Activated CD8-positive, alpha-beta T cell treated with anti-CD3 and anti-CD28 coated beads for 36 hours (primary cell): ENCODE results near the gene VTI1A. TPM values are rescaled to one million over a fixed set of nuclear protein-coding genes. Genes with fewer than 3 reads are reported as not detected.

Experiments used
- ATAC-seq: fragments of 200-7000 bp; cut with Tn5 transposase; one replicate; pipeline ENCODE4 v1.10.0; 2021; ENCODE audit warnings: mild to moderate bottlenecking, moderate library complexity
- CTCF ChIA-PET: fragments of 350-600 bp; sonication (Branson Sonifier 250); formaldehyde crosslinking; loops from one replicate; lab custom pipeline; 2021; ENCODE audit warnings: antibody characterized with exemption; lab: Charles Lee
- POLR2A ChIA-PET: fragments of 350-600 bp; sonication (Branson Sonifier 250); formaldehyde crosslinking; loops from one replicate; lab custom pipeline; 2021; ENCODE audit warnings: antibody characterized with exemption; lab: Charles Lee
- DNase-seq: peaks from one replicate; pipeline ENCODE4 v3.0.0-alpha.2; 2020
- H3K27ac Mint-ChIP-seq: one replicate; pipeline ENCODE4 v1.8.0; 2021; ENCODE audit warnings: mild to moderate bottlenecking, mixed read lengths
- H3K27me3 Mint-ChIP-seq: one replicate; pipeline ENCODE4 v1.8.0; 2021; ENCODE audit warnings: mixed read lengths
- H3K36me3 Mint-ChIP-seq: one replicate; pipeline ENCODE4 v1.8.0; 2021; ENCODE audit warnings: low read depth, mixed read lengths
- H3K4me1 Mint-ChIP-seq: one replicate; pipeline ENCODE4 v1.8.0; 2021; ENCODE audit warnings: low read depth, mixed read lengths
- H3K4me3 Mint-ChIP-seq: one replicate; pipeline ENCODE4 v1.8.0; 2021; ENCODE audit warnings: mild to moderate bottlenecking, moderate library complexity, mixed read lengths
- H3K9me3 Mint-ChIP-seq: one replicate; pipeline ENCODE4 v1.8.0; 2021; ENCODE audit warnings: mixed read lengths
- intact Hi-C: fragments of 100-400 bp; cut with micrococcal nuclease; formaldehyde crosslinking; loops from one replicate; pipeline ENCODE4 v1.10.0; 2022
- total RNA-seq, 2 experiments: library from RNA; stranded (reverse); gene quantifications; one replicate each; pipeline ENCODE4 v1.2.3, GENCODE V29; 2021
- TF ChIP-seq, protein P1 (sequence below): fragments of 200-600 bp; IDR thresholded peaks from one replicate; pipeline ENCODE4 v1.8.0; 2022; ENCODE audit warnings: antibody characterized with exemption, mild to moderate bottlenecking

The VTI1A gene
- total RNA-seq, 2 experiments from 2014 or later, result 29.4 to 30.0 TPM

DNA sequence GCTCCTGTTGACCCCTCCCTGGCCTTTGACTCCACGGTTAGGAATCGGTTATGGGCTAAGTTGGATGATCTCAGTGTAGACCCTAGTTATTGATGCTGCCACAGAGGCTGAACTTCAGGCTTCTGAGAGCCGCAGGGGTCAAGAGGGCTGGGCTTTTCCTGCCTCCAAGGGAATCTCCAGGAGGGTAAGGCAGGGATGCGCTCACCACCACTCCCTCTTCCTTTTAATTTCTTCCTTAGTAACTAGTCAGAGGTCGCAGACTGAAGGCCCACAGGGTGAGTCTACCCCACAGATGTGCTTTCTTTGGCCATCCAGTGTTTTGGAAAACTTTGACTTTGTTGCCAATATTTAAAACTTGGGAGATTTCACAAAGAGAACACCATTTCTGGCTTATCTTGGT, 352.0 kb downstream of the VTI1A start:
- intact Hi-C loops, result no loop called here
- ChIA-PET CTCF (no interaction called here), POLR2A (no interaction called here)
- Mint-ChIP-seq H3K27ac (no peak overlapping the region), H3K27me3 (no peaks in the 10 kb centered on the region), H3K4me3 (no peak overlapping the region), H3K36me3 (no peaks in the 10 kb centered on the region), H3K9me3 (no peaks in the 10 kb centered on the region), H3K4me1 (no peaks in the 10 kb centered on the region)
- DNase-seq (no peak), ATAC-seq (no peak)
- TF ChIP-seq, protein P1, sequence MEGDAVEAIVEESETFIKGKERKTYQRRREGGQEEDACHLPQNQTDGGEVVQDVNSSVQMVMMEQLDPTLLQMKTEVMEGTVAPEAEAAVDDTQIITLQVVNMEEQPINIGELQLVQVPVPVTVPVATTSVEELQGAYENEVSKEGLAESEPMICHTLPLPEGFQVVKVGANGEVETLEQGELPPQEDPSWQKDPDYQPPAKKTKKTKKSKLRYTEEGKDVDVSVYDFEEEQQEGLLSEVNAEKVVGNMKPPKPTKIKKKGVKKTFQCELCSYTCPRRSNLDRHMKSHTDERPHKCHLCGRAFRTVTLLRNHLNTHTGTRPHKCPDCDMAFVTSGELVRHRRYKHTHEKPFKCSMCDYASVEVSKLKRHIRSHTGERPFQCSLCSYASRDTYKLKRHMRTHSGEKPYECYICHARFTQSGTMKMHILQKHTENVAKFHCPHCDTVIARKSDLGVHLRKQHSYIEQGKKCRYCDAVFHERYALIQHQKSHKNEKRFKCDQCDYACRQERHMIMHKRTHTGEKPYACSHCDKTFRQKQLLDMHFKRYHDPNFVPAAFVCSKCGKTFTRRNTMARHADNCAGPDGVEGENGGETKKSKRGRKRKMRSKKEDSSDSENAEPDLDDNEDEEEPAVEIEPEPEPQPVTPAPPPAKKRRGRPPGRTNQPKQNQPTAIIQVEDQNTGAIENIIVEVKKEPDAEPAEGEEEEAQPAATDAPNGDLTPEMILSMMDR, result no peak

DNA sequence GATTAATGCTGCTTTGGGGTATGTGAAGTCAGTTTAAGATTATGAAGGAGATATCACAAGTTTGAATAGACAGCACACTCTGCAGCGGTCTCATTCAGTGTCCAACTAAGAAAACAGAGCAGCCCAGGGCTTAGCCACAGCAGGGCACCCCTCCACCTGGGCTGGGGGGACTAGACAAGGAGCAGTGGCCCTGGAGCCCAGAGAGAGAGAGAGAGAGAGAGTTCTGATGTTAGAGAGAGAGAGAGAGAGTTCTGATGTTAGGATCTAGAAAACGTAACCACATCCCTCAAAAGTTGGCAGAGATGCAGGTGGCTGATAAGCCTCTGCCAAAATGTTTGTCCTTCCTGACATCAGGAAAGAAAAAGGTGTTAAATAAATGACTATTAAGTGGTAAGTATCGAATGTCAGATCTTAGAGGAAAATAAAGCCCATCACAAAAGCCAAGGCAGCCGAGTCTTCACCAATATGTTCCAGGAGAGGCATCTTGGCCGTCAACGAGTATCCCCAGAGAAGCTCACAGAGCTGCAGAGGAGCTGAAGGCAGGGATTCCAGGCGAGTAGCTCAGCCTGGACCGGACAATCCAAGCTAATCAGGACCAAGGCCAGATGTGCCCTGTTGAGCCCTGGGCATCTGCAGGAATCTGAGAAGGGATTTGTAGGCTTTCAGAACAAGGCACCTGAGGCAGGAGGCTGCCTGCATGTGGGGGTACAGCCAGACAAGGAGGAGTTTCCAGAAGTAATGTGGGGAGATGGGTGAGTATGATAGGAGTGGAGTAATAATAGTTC, 352.9 kb downstream of the VTI1A start:
- intact Hi-C loops, result no loop called here
- no peaks in the 10 kb centered on the region for H3K27me3 Mint-ChIP-seq
- ChIA-PET CTCF (no interaction called here), POLR2A (no interaction called here)
- H3K27ac Mint-ChIP-seq, result no peak overlapping the region
- ATAC-seq (no peak), DNase-seq (no peak)
- no peaks in the 10 kb centered on the region for H3K36me3 Mint-ChIP-seq
- H3K4me1 Mint-ChIP-seq, result no peaks in the 10 kb centered on the region
- H3K9me3 Mint-ChIP-seq, result no peaks in the 10 kb centered on the region
- H3K4me3 Mint-ChIP-seq, result no peak overlapping the region
- TF ChIP-seq, protein P1, result no peak

DNA sequence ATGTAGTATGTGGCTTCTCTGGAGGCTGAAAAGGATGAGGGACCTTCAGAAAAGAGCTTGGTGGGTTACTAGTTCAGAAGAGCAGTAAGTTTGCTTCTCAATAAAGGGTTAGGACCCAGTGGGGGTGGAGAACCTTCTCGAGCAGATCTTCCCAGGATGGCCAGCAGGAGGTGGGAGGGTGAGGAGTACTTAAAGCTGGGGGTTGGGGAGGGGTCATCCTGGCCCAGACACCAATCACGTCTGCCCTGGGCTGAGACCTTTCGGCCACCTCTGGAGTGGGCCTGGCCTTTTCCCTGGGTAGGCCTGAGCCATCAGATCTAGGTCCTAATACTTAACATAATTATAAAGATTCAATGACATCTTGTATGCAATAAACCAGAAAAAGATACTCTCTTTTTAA, 354.0 kb downstream of the VTI1A start:
- Mint-ChIP-seq H3K27ac (no peak overlapping the region), H3K4me3 (no peak overlapping the region), H3K36me3 (no peaks in the 10 kb centered on the region), H3K27me3 (no peaks in the 10 kb centered on the region), H3K9me3 (no peaks in the 10 kb centered on the region), H3K4me1 (no peaks in the 10 kb centered on the region)
- CTCF ChIA-PET, result interaction anchor here (0.6 to 1.0 kb wide), 2 partner anchors 16 to 812 kb away, joined by 3 read pairs; no protein-coding TSS in a partner anchor
- POLR2A ChIA-PET, result no interaction called here
- DNase-seq, result no peak
- ATAC-seq, result no peak
- intact Hi-C loops, result no loop called here
- TF ChIP-seq, protein P1, result no peak

DNA sequence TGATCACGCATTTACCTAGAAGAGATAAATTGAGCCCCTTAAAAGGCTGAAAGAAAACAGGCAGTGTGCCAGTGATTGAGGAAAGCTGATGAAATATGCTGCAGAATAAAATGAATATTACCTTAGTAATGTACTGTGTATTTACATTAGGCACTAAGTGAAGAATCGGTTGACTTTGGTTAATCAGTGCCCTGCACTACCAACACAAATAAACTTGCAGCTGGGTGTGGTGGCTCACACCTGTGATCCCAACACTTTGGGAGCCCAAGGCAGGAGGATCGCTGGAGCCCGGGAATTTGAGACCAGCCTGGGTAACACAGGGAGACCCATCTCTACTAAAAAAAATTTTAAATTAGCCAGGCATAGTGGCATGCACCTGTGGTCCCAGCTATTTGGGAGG, 354.7 kb downstream of the VTI1A start:
- Mint-ChIP-seq H3K4me3 (no peak overlapping the region), H3K27ac (no peak overlapping the region), H3K27me3 (no peaks in the 10 kb centered on the region), H3K36me3 (peaks cover under 1% of the 10 kb centered on the region), H3K9me3 (no peaks in the 10 kb centered on the region), H3K4me1 (no peaks in the 10 kb centered on the region)
- ChIA-PET CTCF (interaction anchor here (0.6 to 1.2 kb wide), 3 partner anchors 12 to 812 kb away, joined by 3 read pairs; no protein-coding TSS in a partner anchor), POLR2A (no interaction called here)
- TF ChIP-seq, protein P1, result no peak
- intact Hi-C loops, result no loop called here
- DNase-seq (no peak), ATAC-seq (no peak)

DNA sequence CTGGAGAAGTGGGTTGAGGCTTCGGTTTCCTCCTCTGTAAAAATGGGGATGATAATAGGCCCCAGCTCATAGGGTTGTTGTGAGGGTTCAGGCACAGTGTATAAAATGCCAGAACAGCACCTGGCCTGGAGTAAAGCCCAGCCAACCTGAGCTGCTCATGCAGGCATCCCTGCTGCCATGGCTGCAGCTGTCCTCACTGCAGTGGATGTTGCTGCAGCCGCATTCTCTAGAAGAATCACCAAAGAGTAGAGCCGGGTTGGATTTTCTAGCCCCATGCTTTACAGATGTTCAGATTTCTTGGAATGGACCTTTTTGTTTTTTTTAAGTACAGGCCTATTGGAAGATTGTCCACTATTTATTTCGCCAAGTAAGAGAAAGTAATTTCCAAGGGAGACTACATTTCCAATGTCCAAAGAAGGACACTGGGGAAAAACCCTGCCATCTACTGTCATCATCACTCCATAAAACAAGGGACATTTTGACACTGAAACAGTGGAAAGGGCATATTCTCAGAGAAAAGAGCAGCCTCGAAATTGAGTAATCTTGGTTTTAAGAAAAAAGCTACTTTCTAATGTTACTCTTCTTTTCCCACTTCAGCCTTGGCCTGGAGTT, 355.5 kb downstream of the VTI1A start:
- CTCF ChIA-PET, result interaction anchor here (1.2 kb wide), 1 partner anchor 13 kb away, joined by 3 read pairs; no protein-coding TSS in a partner anchor
- intact Hi-C loops, result no loop called here
- no peaks in the 10 kb centered on the region for H3K9me3 Mint-ChIP-seq

More for the DNA sequence above, 355.5 kb downstream of the VTI1A start:
- H3K4me3 Mint-ChIP-seq, result no peak overlapping the region
- TF ChIP-seq, protein P1, result no peak
- ATAC-seq (no peak), DNase-seq (no peak)
- no peak overlapping the region for H3K27ac Mint-ChIP-seq
- H3K36me3 Mint-ChIP-seq, result peaks cover 4% of the 10 kb centered on the region
- H3K4me1 Mint-ChIP-seq, result no peaks in the 10 kb centered on the region
- POLR2A ChIA-PET, result no interaction called here
- no peaks in the 10 kb centered on the region for H3K27me3 Mint-ChIP-seq
